NCI-H1436 treated with DMSO at 0.1 percent for 48 hours (cell line): ENCODE data around the gene IL1RAP.
"Not testable (repeated sequence)": the region's sequence is repeated elsewhere in the genome, so short reads cannot be mapped to it uniquely, and the experiment has no call there.

Experiments used
- DNase-seq: peaks from one replicate; lab custom pipeline; 2025; lab: John Stamatoyannopoulos, UW

IL1RAP gene

DNA sequence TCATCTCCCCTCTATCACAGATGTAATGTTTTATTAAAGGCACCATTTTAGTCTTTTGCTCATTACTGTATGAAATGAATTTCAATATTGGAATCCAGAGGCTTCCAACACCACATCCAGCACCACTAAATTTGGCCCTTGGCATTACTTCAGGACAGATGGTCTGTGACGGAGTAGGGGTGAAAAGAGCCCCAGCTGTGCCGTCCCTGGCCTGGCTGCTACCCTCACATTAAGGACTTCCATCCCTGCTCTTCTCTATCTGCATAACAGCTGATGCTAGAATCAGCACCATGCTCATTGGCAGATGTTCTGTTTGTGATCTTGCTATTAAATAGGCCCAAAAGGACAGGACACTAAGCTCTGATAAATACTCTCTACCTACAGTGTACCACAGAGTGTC is 152.9 kb downstream of the IL1RAP start:
- DNase-seq, result no peak

DNA sequence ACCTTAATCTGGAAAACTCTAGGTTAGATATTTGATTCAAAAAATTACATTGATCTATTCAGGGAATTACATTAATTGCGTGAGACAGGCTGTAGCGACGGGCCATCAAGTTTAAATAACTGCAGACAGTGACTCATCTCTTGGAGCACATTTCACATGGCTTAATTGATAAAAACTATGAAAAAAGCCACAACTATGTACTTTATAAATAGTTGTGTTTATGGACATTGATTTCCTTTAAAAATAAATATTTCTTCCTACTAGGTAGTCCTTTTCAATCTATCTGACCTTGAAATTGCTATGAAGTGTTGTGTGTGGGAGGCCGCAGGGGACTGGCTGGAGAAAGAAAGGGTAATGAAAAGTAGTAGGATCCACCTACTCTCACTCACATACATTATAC is 157.8 kb downstream of the IL1RAP start:
- no peak for DNase-seq

DNA sequence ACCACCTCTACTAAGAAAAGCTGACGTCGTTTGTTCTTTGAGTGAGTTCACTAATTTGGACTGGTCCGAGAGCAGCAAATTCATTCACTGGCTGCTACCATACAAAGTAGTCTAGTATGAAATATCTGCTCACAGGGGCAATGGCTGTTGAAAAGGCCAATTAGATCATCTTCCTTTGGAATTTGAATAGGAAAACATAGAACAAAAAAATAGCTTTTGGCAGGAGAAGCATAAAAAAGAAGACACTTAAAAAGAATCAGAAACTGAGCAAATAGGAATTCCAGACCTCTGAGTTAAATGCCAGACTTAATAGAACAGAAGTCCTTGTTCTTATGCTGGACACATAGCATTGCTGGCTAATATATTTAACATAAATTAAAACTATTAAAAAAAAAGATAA is 159.3 kb downstream of the IL1RAP start:
- DNase-seq, result no peak

GRCh38 chr3:190676481-190676880 is 162.6 kb downstream of the IL1RAP start:
- DNase-seq, result no peak

GRCh38 chr3:190677001-190677400 is 163.1 kb downstream of the IL1RAP start:
- DNase-seq, result no peak

DNA sequence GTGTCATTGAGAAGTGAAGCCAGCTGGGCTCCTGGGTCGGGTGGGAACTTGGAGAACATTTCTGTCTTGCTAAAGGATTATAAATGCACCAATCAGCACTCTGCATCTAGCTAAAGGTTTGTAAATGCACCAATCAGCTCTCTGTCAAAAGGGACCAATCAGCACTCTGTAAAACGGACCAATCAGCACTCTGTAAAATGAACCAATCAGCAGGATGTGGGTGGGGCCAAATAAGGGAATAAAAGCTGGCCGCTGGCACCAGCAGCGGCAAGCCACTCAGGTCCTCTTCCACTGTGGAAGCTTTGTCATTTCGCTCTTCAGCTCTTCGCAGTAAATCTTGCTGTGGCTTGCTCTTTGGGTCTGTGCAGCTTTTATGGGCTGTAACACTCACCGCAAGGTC is 164.0 kb downstream of the IL1RAP start:
- DNase-seq, result not testable (repeated sequence)

DNA sequence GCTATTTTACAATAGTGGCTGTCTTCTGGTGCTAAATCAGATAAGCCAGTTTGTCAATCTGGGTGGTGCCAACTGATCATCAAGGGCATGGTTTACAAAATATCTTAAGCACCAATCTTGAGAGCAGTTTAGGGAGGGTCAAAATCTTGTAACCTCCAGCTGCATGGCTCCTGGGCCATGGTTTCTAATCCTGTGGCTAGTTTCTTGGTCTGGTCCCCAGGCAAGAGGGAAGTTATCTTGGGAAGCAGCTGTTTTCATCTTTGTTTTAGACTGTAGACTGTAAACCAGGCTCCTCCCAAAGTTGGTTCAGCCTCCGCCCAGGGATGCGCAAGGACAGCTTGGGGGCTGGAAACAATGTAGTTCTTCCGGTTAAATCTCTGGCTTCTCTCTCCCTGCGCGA is 166.8 kb downstream of the IL1RAP start:
- DNase-seq, result no peak

DNA sequence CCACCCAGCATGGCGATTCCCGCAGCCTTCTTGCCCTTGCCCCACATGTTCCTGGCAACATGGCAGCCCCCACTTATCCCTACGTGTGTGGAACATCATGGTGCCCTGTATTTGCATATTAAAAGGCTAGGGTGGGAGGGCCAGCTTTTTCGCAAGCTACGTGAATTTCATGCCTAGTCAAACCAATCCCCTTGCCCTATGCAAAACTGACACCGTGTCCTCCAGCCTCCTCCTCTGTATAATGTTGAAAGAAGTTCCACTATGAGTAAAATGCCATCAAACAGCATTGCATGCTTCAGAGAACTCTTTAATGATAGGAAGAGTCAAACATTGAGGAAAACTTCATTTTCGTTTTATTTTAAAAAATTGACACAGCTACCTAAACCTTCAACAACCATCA is 170.9 kb downstream of the IL1RAP start:
- no peak for DNase-seq

DNA sequence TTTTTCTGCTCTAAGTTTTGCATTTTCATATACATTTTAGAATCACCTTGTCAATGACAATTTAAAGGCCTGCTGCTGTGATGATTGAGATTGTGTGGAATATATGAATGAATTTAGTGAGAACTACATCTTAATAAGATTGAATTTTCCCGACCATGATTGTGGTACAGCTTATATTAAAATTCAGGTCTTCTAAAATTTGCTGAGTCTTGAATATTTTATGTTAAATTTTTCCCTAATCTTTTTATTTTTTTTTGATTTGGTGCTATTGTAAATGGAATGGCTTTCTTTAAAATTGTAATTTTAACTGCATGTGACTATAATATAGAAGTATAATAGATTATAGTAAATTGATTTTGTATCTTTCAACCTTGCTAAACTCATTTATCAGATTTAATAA is 172.1 kb downstream of the IL1RAP start:
- no peak for DNase-seq

DNA sequence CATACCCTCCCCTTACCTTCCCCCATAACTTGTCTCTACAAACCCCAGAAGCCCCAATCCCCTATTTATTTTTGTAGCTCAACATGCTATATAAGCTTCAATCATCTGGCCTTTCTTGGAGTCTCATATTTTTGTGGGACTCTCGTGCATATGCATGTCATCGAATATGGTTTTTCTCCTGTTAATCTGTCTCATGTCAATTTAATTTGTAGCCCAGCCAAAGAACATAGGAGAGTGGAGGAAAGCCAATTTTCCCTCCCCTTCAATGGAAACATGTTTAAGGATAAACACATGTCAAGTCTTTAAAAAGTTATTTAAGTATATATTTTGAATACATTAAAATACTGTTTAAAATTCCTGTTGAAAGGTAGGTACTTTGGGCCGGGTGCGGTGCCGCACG is 176.4 kb downstream of the IL1RAP start:
- no peak for DNase-seq

DNA sequence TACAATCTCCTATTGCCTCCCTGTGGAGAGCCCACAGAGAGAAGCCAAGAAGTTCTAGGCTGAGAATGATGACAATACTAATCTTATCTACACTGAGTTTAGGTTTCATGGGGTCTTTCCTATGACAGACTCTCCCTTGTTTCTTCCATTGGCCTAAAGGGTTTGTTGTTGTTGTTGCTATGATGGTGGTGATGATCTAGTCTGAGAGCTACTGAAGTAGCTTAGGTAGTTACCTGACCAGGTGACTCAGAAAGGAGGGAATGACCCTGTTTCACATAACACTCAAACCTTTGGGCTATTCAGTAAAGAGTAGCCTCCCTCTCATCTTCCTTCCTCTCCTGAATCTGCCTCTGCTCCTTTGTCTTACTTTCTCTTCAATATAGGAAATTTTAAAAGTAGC is 178.4 kb downstream of the IL1RAP start:
- no peak for DNase-seq

DNA sequence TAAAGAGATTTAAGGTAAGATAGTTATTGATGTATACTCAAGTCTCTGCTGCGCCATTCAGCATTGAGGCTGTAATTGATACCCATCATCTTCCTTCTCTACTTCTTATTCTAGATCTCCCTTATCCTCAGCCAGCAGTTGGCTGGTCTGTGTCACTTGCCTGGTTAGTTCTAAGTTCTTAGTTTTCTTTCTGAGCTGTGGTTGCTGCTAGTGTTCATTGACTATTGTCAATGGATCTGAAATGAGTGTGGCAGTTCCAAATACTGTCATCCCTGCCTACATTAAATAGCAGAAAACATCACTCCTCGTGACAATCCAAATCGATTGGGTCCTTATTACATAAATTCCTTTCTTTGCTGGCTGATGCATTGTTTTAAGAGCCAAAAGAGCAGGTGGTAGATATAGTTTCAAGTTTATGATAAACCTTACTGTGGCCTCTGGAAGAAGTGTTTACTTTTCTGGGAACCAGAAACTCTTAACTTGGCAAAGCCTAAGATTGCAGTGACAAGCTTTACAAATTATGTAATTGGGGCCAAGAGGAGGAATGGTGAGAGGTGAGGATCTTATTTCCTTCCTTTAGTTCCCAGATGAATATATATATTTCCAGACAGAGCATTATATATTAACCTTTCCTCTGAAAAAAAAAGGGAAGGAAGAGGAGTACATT is 180.6 kb downstream of the IL1RAP start:
- no peak for DNase-seq

DNA sequence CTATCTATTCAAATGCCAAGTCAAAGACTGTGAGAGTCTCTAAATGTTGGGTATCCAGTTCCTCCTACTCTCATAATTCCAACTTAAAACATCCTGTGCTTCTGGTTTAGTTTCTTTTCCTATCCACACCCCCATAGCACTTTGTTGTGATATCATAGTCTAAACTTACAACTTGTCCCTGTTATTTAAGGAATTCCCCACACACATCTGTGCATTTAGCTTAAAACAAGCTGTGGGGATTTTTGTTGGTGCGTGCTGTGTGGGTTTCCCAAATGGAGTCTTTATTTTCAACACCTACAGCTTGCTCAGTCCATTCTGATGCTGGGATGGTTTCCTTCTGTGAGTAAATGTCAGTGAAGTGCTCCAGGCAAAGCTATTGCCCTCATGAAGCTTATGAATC is 181.3 kb downstream of the IL1RAP start:
- DNase-seq, result no peak

DNA sequence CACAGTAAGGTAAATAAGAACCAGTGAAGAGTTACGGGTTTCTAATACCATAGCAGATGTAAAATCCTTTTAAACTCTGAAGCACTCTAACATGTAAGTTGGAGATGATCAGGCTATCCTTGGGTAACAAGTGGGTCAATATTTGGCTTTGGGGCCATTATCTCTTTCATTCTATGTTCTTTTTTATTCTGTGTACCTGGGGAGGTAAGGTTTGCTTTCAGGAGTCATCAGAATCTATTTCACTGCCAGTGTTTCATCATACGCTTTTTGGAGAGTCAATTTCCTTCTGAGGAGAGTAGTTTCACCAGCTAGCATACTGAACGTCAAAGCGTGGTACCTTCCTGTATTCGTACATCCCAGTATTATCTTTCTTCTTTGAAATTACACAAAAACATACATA is 182.1 kb downstream of the IL1RAP start:
- no peak for DNase-seq

DNA sequence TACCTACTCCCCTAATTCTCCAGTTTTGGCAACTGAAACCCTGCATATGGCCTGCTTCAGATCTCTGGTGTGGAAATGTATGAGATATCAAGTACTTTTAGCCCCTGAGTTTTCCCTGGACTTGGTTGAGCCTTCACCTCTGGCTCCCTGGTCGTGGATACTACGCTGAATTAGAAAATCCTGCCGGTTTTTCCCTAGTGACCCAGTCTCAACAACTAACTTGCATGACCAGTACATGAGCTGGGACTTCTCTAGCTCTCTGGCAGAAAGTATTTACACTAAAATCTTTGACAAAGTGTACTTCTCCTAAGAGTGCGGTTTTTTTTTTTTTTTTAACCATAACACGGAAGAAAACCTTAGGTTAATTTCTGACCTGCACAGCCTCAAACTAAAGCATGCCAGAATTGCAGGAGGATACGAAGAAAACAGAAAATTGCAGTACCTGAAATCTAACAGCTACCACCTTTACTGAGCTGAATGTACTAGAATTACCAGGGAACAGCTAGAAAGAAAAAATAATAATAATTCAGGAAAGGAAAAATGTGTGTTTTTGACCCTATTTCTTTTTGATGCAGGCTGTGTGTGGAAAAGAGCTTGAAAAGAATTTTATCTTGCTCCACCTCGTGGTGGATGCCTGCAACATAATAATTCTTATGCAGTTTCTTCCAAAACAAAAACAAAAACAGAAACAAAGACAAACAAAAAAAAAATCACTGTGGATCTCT is 183.1 kb downstream of the IL1RAP start:
- DNase-seq, result no peak

DNA sequence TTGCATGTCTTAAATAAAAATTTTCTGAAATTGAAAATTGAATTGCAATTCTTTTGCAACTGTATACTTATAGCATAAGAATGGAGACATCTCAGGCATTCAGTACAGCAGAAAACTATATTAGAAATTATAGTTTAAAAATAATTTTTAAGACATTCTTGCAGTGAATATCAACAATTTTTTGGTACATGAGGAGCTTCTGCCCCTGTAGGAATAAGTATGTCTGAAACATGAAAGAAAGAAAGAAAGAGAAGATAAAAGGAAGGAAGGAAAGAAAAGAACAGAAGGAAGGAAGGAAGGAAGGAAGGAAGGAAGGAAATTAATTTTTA is 183.6 kb downstream of the IL1RAP start:
- DNase-seq, result no peak

DNA sequence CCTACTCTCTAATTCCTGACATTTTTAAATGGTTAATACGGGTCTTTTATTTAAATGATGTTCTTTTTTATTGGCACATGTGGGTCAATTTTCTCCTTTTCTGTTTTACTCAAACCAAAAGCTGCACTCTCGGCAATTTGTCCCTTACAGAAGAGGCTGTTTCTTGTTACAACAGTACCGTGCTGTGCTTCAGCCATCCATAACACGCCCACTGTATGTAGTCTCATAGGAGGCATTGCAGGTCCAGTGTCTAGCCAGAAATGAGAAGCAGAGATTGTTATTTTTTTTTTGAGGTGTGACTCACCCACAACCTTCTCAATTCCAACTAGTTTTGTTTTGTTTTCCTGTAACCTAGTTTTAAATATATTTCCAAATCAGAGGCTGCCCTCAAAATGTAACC is 184.0 kb downstream of the IL1RAP start:
- DNase-seq, result no peak

DNA sequence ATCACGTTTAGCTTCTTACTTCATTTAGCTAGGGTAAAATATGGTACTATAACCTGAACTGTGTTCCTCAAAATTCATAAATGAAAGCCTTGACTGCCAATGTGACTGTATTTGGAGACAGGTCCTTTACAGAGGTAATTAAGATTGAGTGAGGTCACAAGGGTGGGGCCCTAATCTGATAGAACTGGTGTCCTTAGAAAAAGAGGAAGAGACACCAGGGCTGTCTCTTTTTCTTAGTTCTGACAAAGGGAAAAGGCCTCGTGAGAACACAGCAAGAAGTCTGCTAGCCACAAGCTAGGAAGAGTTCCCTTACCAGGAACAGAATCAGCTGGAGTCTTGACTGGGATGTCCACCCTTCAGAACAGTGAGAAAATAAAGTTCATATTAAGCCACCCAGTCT is 185.9 kb downstream of the IL1RAP start:
- DNase-seq, result no peak

DNA sequence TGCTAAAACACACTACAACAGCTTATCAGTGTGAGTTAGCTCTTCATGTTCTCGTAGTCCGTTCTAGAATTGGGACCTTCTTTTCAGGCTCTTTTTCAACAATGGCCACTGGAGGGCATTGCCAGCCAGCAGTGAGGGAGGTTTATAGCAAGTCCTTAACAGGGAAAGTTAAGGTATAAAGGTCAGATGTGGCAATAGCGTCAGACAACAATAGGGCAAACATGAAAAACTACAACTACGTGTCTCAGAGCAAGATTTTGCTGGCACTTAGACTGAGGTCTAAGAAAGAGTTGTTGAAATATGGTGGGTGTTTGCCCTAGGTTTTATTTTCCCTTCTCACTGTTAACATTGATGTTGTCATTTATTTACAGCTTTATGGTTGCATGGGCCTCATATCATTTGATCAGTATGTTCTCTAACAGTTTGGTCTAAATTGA is 187.2 kb downstream of the IL1RAP start:
- DNase-seq, result no peak

GRCh38 chr3:190706582-190706981 is 192.7 kb downstream of the IL1RAP start:
- no peak for DNase-seq
